Nephron (organoid): ENCODE measurements around the gene GALNT2.
A peak's percentile ranks its signal among the peaks of the same experiment; 100 is the strongest.

Source experiments
- H3K27ac Mint-ChIP-seq, 3 experiments: 2 replicates each; pipeline ENCODE4 v1.8.0; 2020; ENCODE audit warnings: mixed read lengths in 3 of 3, mild to moderate bottlenecking in 2 of 3, moderate library complexity in 1 of 3
- H3K27me3 Mint-ChIP-seq: 2 replicates; pipeline ENCODE4 v1.8.0; 2021; ENCODE audit warnings: low read depth, mild to moderate bottlenecking, moderate library complexity, mixed read lengths
- H3K36me3 Mint-ChIP-seq: 2 replicates; pipeline ENCODE4 v1.8.0; 2020; ENCODE audit warnings: low read depth, mixed read lengths
- H3K4me1 Mint-ChIP-seq: 2 replicates; pipeline ENCODE4 v1.8.0; 2020; ENCODE audit warnings: mixed read lengths
- H3K4me3 Mint-ChIP-seq, 3 experiments: 2 replicates each; pipeline ENCODE4 v1.8.0; 2020; ENCODE audit warnings: mild to moderate bottlenecking in 3 of 3, mixed read lengths in 3 of 3, moderate library complexity in 2 of 3
- H3K9me3 Mint-ChIP-seq: 2 replicates; pipeline ENCODE4 v1.8.0; 2020; ENCODE audit warnings: mixed read lengths
- CTCF ChIP-seq, 3 experiments: fragments of 200-600 bp; sonication (generic); IDR thresholded peaks; one replicate each; pipeline ENCODE4 v1.5.0; 2021; ENCODE audit warnings: antibody characterized with exemption in 3 of 3; ENCODE audit not compliant: unreplicated experiment in 3 of 3

The GALNT2 gene

GRCh38 chr1:230157420-230158390, 90.7 kb downstream of the GALNT2 start:
- H3K36me3 Mint-ChIP-seq, result peaks cover 6% of the 10 kb centered on the region
- peaks cover 5% of the 10 kb centered on the region for H3K27me3 Mint-ChIP-seq
- H3K4me1 Mint-ChIP-seq, result peaks cover 74% of the 10 kb centered on the region
- peak overlapping the region; percentile 74 to 86 (median 80) for H3K27ac Mint-ChIP-seq
- no peak for TF ChIP-seq CTCF (IDR thresholded peaks at IDR 0.05; ENCODE audit: unreplicated experiment in 3 of 3)
- peak overlapping the region in 1 of 3 experiments; percentile 15 for H3K4me3 Mint-ChIP-seq
- no peaks in the 10 kb centered on the region for H3K9me3 Mint-ChIP-seq

- Mint-ChIP-seq H3K27me3 (peaks cover 5% of the 10 kb centered on the region), H3K4me3 (no peak overlapping the region), H3K36me3 (peaks cover 6% of the 10 kb centered on the region), H3K4me1 (peaks cover 70% of the 10 kb centered on the region), H3K9me3 (no peaks in the 10 kb centered on the region), H3K27ac (peak overlapping the region; percentile 74 to 86 (median 80))
- TF ChIP-seq CTCF (IDR thresholded peaks at IDR 0.05; ENCODE audit: unreplicated experiment in 3 of 3), result no peak
These were observed 91.6 kb downstream of the GALNT2 start for GRCh38 chr1:230158415-230159291.

- Mint-ChIP-seq H3K4me3 (no peak overlapping the region), H3K4me1 (peaks cover 64% of the 10 kb centered on the region), H3K9me3 (no peaks in the 10 kb centered on the region), H3K36me3 (peaks cover 6% of the 10 kb centered on the region), H3K27ac (peak overlapping the region; percentile 74 to 86 (median 80)), H3K27me3 (peaks cover 5% of the 10 kb centered on the region)
- no peak for TF ChIP-seq CTCF (IDR thresholded peaks at IDR 0.05; ENCODE audit: unreplicated experiment in 3 of 3)
These were observed 92.5 kb downstream of the GALNT2 start for GRCh38 chr1:230159580-230159979.

- peak overlapping the region in 2 of 3 experiments; percentile 82 to 83 for H3K27ac Mint-ChIP-seq
- H3K4me1 Mint-ChIP-seq, result peaks cover 60% of the 10 kb centered on the region
- H3K36me3 Mint-ChIP-seq, result peaks cover 6% of the 10 kb centered on the region
- no peak for TF ChIP-seq CTCF (IDR thresholded peaks at IDR 0.05; ENCODE audit: unreplicated experiment in 3 of 3)
- no peaks in the 10 kb centered on the region for H3K27me3 Mint-ChIP-seq
- H3K9me3 Mint-ChIP-seq, result no peaks in the 10 kb centered on the region
- H3K4me3 Mint-ChIP-seq, result no peak overlapping the region
These were observed 94.1 kb downstream of the GALNT2 start for GRCh38 chr1:230160957-230161771.

- TF ChIP-seq CTCF (IDR thresholded peaks at IDR 0.05; ENCODE audit: unreplicated experiment in 3 of 3), result no peak
- Mint-ChIP-seq H3K4me1 (peaks cover 45% of the 10 kb centered on the region), H3K27ac (peak overlapping the region in 1 of 3 experiments; percentile 48), H3K36me3 (peaks cover 7% of the 10 kb centered on the region), H3K27me3 (no peaks in the 10 kb centered on the region), H3K4me3 (no peak overlapping the region), H3K9me3 (no peaks in the 10 kb centered on the region)
These were observed 96.2 kb downstream of the GALNT2 start for GRCh38 chr1:230163205-230163604.
